Activated B cell treated with CpG ODN at 0.5 μM for 24 hours (primary cell): ENCODE measurements around the gene COMTD1. TPM values are rescaled to one million over a fixed set of nuclear protein-coding genes. Genes with fewer than 3 reads are reported as not detected.

ENCODE experiments used
- ATAC-seq: fragments of 200-7000 bp; cut with Tn5 transposase; one replicate; pipeline ENCODE4 v1.10.0; 2021; ENCODE audit warnings: low read depth, mild to moderate bottlenecking, moderate library complexity
- CTCF ChIA-PET: fragments of 350-600 bp; sonication (Branson Sonifier 250); formaldehyde crosslinking; loops from one replicate; lab custom pipeline; 2021; ENCODE audit warnings: antibody characterized with exemption; lab: Charles Lee
- POLR2A ChIA-PET: fragments of 350-600 bp; sonication (Branson Sonifier 250); formaldehyde crosslinking; loops from one replicate; lab custom pipeline; 2021; ENCODE audit warnings: antibody characterized with exemption; lab: Charles Lee
- DNase-seq: peaks from one replicate; pipeline ENCODE4 v3.0.0; 2022
- H3K27ac Mint-ChIP-seq: one replicate; pipeline ENCODE4 v1.8.0; 2020; ENCODE audit warnings: mixed read lengths
- H3K27me3 Mint-ChIP-seq: one replicate; pipeline ENCODE4 v1.8.0; 2021; ENCODE audit warnings: mixed read lengths
- H3K36me3 Mint-ChIP-seq: one replicate; pipeline ENCODE4 v1.8.0; 2021; ENCODE audit warnings: low read depth, mixed read lengths
- H3K4me1 Mint-ChIP-seq: one replicate; pipeline ENCODE4 v1.8.0; 2021; ENCODE audit warnings: mixed read lengths
- H3K4me3 Mint-ChIP-seq: one replicate; pipeline ENCODE4 v1.8.0; 2020; ENCODE audit warnings: mild to moderate bottlenecking, mixed read lengths
- H3K9me3 Mint-ChIP-seq: one replicate; pipeline ENCODE4 v1.8.0; 2020; ENCODE audit warnings: mixed read lengths
- CTCF ChIP-seq: fragments of 200-600 bp; IDR thresholded peaks from one replicate; pipeline ENCODE4 v1.8.0; 2022; ENCODE audit warnings: antibody characterized with exemption, mild to moderate bottlenecking
- intact Hi-C: fragments of 100-400 bp; cut with micrococcal nuclease; formaldehyde crosslinking; loops from one replicate; pipeline ENCODE4 v1.15.1; 2024
- total RNA-seq: library from RNA; stranded (reverse); gene quantifications from 2 replicates; pipeline ENCODE4 v1.2.3, GENCODE V29; 2022

The COMTD1 gene
- 13.2 and 15.4 TPM in 2 replicates for total RNA-seq

GRCh38 chr10:75235375-75236177, at the start of gene COMTD1:
Gene COMTD1, minus strand, starts transcription at chr10:75235957. Its CDS starts 29 bp downstream, at chr10:75235928.
- peak within 1 kb of the TSS; percentile 83 for H3K27ac Mint-ChIP-seq
- peak within 1 kb of the TSS; percentile 85 for H3K4me3 Mint-ChIP-seq
- TF ChIP-seq CTCF, result peak; percentile 99
- no peaks in the 10 kb centered on the region for H3K27me3 Mint-ChIP-seq
- ChIA-PET CTCF (interaction anchor here (0.6 to 4.8 kb wide), 13 partner anchors 13 to 1177 kb away, joined by 3 to 32 read pairs (median 5); partner anchors contain the start of gene VDAC2), POLR2A (interaction anchor here (0.5 to 5.5 kb wide), 4 partner anchors 25 to 1610 kb away, joined by 3 to 60 read pairs (median 6); partner anchors contain the start of gene VDAC2)
- ATAC-seq (peak; percentile 70), DNase-seq (peak; percentile 96)
- H3K36me3 Mint-ChIP-seq, result peaks cover 20% of the 10 kb centered on the region
- intact Hi-C loops, result loop anchor here (1.0 to 10.0 kb wide), 8 partner anchors 47 to 1591 kb away; partner anchors contain the start of gene MYOZ1
- peaks cover 19% of the 10 kb centered on the region for H3K4me1 Mint-ChIP-seq
- no peaks in the 10 kb centered on the region for H3K9me3 Mint-ChIP-seq

GRCh38 chr10:75283671-75284470, 48.1 kb upstream of the COMTD1 start:
- POLR2A ChIA-PET, result no interaction called here
- intact Hi-C loops, result no loop called here
- Mint-ChIP-seq H3K4me3 (no peak overlapping the region), H3K36me3 (no peaks in the 10 kb centered on the region), H3K4me1 (no peaks in the 10 kb centered on the region), H3K27ac (no peak overlapping the region), H3K9me3 (no peaks in the 10 kb centered on the region), H3K27me3 (peaks cover 54% of the 10 kb centered on the region)
- no peak for TF ChIP-seq CTCF
- ATAC-seq, result no peak
- CTCF ChIA-PET, result no interaction called here
- no peak for DNase-seq

GRCh38 chr10:75283078-75283670, 47.4 kb upstream of the COMTD1 start:
- Mint-ChIP-seq H3K4me3 (no peak overlapping the region), H3K36me3 (no peaks in the 10 kb centered on the region), H3K4me1 (no peaks in the 10 kb centered on the region), H3K9me3 (no peaks in the 10 kb centered on the region), H3K27me3 (peaks cover 50% of the 10 kb centered on the region), H3K27ac (no peak overlapping the region)
- ChIA-PET CTCF (no interaction called here), POLR2A (no interaction called here)
- intact Hi-C loops, result no loop called here
- no peak for TF ChIP-seq CTCF
- ATAC-seq (no peak), DNase-seq (no peak)

- CTCF ChIA-PET, result no interaction called here
- H3K27ac Mint-ChIP-seq, result no peak overlapping the region
- peaks cover 41% of the 10 kb centered on the region for H3K27me3 Mint-ChIP-seq
- POLR2A ChIA-PET, result no interaction called here
- no peaks in the 10 kb centered on the region for H3K4me1 Mint-ChIP-seq
- no peaks in the 10 kb centered on the region for H3K9me3 Mint-ChIP-seq
- no peak for ATAC-seq
- no peak overlapping the region for H3K4me3 Mint-ChIP-seq
- intact Hi-C loops, result no loop called here
- H3K36me3 Mint-ChIP-seq, result no peaks in the 10 kb centered on the region
- DNase-seq, result no peak
- TF ChIP-seq CTCF, result no peak
Measured at GRCh38 chr10:75281974-75282373, 46.2 kb upstream of the COMTD1 start.
